Cardiac septum (tissue), 1 donor: ENCODE data around the gene CDH2. TPM values are rescaled to one million over a fixed set of nuclear protein-coding genes. Genes with fewer than 3 reads are reported as not detected.

Experiments
- DNase-seq: peaks from one replicate; pipeline ENCODE4 v3.0.0-alpha.2; 2020; ENCODE audit warnings: low spot score
- intact Hi-C: fragments of 100-400 bp; cut with DNase I; formaldehyde crosslinking; loops from one replicate; pipeline ENCODE4 v1.14.0; 2022
- total RNA-seq: library from RNA; stranded (reverse); fragmentation: NEBNext Ultra II Directional; extraction: Animal tissue kit (Norgen Biotek cat#: 25700); gene quantifications from one replicate; pipeline ENCODE4 v1.2.1, GENCODE V29; 2021
- donor health status: DM: no; HTN: no; CAD: no.

CDH2 gene
- total RNA-seq, 1 donor from 2014 or later = 367 TPM

- intact Hi-C loops = no loop called here
- DNase-seq = no peak
Observed at GRCh38 chr18:28143725-28144124, 33.2 kb downstream of the CDH2 start.

- intact Hi-C loops = no loop called here
- DNase-seq = no peak
Observed at GRCh38 chr18:28138816-28139215, 38.1 kb downstream of the CDH2 start.

- intact Hi-C loops = no loop called here
- no peak for DNase-seq
Observed at GRCh38 chr18:28136071-28136470, 40.9 kb downstream of the CDH2 start.

- intact Hi-C loops = no loop called here
- no peak for DNase-seq
Observed at GRCh38 chr18:28134774-28135173, 42.2 kb downstream of the CDH2 start.

- DNase-seq = no peak
- intact Hi-C loops = no loop called here
Observed at GRCh38 chr18:28132084-28132483, 44.8 kb downstream of the CDH2 start.

GRCh38 chr18:28128659-28128980, 48.3 kb downstream of the CDH2 start:
- no peak for DNase-seq
- intact Hi-C loops = loop anchor here (5.0 kb wide), 2 partner anchors 34 to 49 kb away; partner anchors contain the start of gene CDH2

GRCh38 chr18:28127763-28128658, 48.9 kb downstream of the CDH2 start:
- no peak for DNase-seq
- intact Hi-C loops = loop anchor here (5.0 kb wide), 2 partner anchors 34 to 49 kb away; partner anchors contain the start of gene CDH2

GRCh38 chr18:28127228-28127627, 49.7 kb downstream of the CDH2 start:
- no peak for DNase-seq

GRCh38 chr18:28126768-28127167, 50.2 kb downstream of the CDH2 start:
- DNase-seq = no peak
- intact Hi-C loops = loop anchor here (5.0 kb wide), 2 partner anchors 36 to 51 kb away; partner anchors contain the start of gene CDH2

More at GRCh38 chr18:28127228-28127627, 49.7 kb downstream of the CDH2 start:
- intact Hi-C loops = loop anchor here (5.0 kb wide), 2 partner anchors 35 to 50 kb away; partner anchors contain the start of gene CDH2

- no peak for DNase-seq
- intact Hi-C loops = loop anchor here (5.0 kb wide), 2 partner anchors 37 to 52 kb away; partner anchors contain the start of gene CDH2
Observed at GRCh38 chr18:28125051-28125450, 51.9 kb downstream of the CDH2 start.

GRCh38 chr18:28124131-28125029, 52.5 kb downstream of the CDH2 start:
- intact Hi-C loops = loop anchor here (5.0 kb wide), 2 partner anchors 38 to 53 kb away; partner anchors contain the start of gene CDH2

GRCh38 chr18:28123401-28124030, 53.4 kb downstream of the CDH2 start:
- no peak for DNase-seq
- intact Hi-C loops = no loop called here

More at GRCh38 chr18:28124131-28125029, 52.5 kb downstream of the CDH2 start:
- no peak for DNase-seq

GRCh38 chr18:28120828-28121515, 56.0 kb downstream of the CDH2 start:
- no peak for DNase-seq

GRCh38 chr18:28116461-28116860, 60.5 kb downstream of the CDH2 start:
- intact Hi-C loops = no loop called here
- DNase-seq = no peak

More at GRCh38 chr18:28120828-28121515, 56.0 kb downstream of the CDH2 start:
- intact Hi-C loops = no loop called here

GRCh38 chr18:28115149-28115550, 61.8 kb downstream of the CDH2 start:
- no peak for DNase-seq
- intact Hi-C loops = no loop called here

GRCh38 chr18:28114472-28114871, 62.5 kb downstream of the CDH2 start:
- intact Hi-C loops = no loop called here
- no peak for DNase-seq

- no peak for DNase-seq
- intact Hi-C loops = no loop called here
Observed at GRCh38 chr18:28113271-28114029, 63.5 kb downstream of the CDH2 start.

- intact Hi-C loops = no loop called here
- no peak for DNase-seq
Observed at GRCh38 chr18:28112056-28112470, 64.9 kb downstream of the CDH2 start.
